ENCODE results near the gene CISD1. TPM values are rescaled to one million over a fixed set of nuclear protein-coding genes. Genes with fewer than 3 reads are reported as not detected.

Gene CISD1
- total RNA-seq, 1 donor from 2014 or later = 18.0 TPM

DNA sequence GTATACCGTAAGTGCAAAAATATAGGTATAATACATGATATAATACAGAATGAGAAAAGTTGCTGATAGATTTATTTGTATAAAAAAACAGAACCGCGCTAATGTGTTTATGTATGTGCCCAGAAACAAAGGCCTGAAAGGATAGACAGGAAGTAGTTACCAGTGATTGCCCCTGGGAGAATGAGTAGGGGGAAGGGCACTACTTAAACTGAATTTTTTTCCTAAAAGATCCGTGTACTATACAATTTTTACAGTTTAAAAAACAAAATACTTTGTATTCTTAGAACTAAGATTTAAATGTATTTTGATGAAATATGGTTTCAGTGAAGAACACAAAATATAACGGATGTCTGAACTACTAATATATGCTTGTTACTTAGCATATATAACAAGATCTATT lies 4.2 kb upstream of the CISD1 start:
- Histone ChIP-seq H3K4me3 (no peak overlapping the region), H3K27ac (no peak overlapping the region), H3K27me3 (no peaks in the 10 kb centered on the region), H3K4me1 (peaks cover 0 to 7% of the 10 kb centered on the region in 2 donors), H3K9me3 (no peaks in the 10 kb centered on the region), H3K36me3 (no peaks in the 10 kb centered on the region)
- TF ChIP-seq, protein P1, sequence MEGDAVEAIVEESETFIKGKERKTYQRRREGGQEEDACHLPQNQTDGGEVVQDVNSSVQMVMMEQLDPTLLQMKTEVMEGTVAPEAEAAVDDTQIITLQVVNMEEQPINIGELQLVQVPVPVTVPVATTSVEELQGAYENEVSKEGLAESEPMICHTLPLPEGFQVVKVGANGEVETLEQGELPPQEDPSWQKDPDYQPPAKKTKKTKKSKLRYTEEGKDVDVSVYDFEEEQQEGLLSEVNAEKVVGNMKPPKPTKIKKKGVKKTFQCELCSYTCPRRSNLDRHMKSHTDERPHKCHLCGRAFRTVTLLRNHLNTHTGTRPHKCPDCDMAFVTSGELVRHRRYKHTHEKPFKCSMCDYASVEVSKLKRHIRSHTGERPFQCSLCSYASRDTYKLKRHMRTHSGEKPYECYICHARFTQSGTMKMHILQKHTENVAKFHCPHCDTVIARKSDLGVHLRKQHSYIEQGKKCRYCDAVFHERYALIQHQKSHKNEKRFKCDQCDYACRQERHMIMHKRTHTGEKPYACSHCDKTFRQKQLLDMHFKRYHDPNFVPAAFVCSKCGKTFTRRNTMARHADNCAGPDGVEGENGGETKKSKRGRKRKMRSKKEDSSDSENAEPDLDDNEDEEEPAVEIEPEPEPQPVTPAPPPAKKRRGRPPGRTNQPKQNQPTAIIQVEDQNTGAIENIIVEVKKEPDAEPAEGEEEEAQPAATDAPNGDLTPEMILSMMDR (IDR thresholded peaks at IDR 0.05) = no peak
- DNase-seq (ENCODE audit: low spot score in 2 of 2) = no peak
- intact Hi-C loops (cut with DNase I) = loop anchor here (5.0 to 10.0 kb wide), 4 partner anchors 73 to 1643 kb away; partner anchors contain the start of genes CCDC6 and UBE2D1

DNA sequence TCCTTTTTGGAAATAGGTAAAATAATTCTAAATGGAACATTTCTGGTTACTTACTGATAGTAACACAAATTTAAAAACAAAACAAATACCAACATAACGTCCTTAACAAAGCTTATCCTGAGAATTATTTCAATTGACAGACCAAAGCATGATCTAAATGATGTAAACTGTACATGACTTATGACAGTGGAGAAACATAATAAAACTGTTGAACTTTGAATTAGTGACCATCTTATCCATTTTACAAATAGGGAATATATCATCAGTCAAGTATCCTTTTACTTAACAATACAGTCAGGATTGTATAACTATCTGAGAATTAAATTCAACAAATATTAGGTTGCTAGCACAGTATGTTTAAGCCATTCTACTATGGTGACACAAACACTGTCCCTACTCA lies 3.7 kb upstream of the CISD1 start:
- Histone ChIP-seq H3K27me3 (no peaks in the 10 kb centered on the region), H3K4me1 (peaks cover 0 to 7% of the 10 kb centered on the region in 2 donors), H3K9me3 (no peaks in the 10 kb centered on the region), H3K36me3 (no peaks in the 10 kb centered on the region), H3K4me3 (no peak overlapping the region), H3K27ac (peak overlapping the region; percentile 96)
- intact Hi-C loops (cut with DNase I) = loop anchor here (5.0 to 10.0 kb wide), 4 partner anchors 72 to 1642 kb away; partner anchors contain the start of genes CCDC6 and UBE2D1
- DNase-seq (ENCODE audit: low spot score in 2 of 2) = no peak
- TF ChIP-seq, protein P1 (IDR thresholded peaks at IDR 0.05) = no peak

DNA sequence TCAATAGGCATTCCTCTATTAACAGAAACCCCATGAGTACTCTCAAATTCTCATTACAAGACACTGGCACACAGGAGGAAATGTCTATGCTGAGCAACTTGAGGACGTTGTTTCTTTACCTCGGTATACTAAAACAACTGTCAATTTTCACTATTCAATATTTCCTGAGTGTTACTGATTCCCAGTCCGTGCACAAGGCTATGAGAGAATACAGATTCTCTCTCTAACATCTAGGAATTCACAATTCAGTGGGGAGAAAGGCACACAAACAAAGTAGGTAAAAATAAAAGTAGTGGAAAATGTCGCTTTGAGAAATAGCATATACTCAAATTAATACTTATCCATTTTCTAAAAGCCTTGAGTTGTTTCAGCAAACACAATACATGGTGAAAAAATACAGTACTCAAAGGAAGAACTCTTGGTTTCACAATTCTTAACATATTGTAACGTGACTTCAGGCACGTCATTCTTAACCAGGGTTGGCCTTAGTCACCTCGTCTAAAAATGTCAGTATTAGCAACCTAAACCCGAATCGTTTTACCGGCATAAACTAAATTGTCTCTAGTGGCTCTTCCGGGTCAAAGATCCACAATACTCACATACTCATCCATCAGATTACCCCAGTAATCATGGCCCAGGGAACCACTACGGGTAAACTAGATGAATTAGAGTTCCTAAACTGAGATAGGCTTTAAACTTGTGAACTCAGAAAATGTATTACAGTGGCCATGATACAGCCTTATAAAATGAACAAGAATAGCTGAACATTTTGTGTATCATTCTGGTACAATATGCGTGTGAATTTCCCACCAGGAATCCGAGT lies 2.7 kb upstream of the CISD1 start:
- no peaks in the 10 kb centered on the region for H3K9me3 ChIP-seq
- peak overlapping the region; percentile 84 to 87 for H3K4me3 ChIP-seq
- TF ChIP-seq, protein P1 (IDR thresholded peaks at IDR 0.05) = no peak
- intact Hi-C loops (cut with DNase I) = loop anchor here (5.0 to 10.0 kb wide), 4 partner anchors 71 to 1641 kb away; partner anchors contain the start of genes CCDC6 and UBE2D1
- no peaks in the 10 kb centered on the region for H3K36me3 ChIP-seq
- no peak for DNase-seq (ENCODE audit: low spot score in 2 of 2)
- H3K27ac ChIP-seq = peak overlapping the region; percentile 96
- no peaks in the 10 kb centered on the region for H3K27me3 ChIP-seq
- H3K4me1 ChIP-seq = peaks cover 0 to 7% of the 10 kb centered on the region in 2 donors

DNA sequence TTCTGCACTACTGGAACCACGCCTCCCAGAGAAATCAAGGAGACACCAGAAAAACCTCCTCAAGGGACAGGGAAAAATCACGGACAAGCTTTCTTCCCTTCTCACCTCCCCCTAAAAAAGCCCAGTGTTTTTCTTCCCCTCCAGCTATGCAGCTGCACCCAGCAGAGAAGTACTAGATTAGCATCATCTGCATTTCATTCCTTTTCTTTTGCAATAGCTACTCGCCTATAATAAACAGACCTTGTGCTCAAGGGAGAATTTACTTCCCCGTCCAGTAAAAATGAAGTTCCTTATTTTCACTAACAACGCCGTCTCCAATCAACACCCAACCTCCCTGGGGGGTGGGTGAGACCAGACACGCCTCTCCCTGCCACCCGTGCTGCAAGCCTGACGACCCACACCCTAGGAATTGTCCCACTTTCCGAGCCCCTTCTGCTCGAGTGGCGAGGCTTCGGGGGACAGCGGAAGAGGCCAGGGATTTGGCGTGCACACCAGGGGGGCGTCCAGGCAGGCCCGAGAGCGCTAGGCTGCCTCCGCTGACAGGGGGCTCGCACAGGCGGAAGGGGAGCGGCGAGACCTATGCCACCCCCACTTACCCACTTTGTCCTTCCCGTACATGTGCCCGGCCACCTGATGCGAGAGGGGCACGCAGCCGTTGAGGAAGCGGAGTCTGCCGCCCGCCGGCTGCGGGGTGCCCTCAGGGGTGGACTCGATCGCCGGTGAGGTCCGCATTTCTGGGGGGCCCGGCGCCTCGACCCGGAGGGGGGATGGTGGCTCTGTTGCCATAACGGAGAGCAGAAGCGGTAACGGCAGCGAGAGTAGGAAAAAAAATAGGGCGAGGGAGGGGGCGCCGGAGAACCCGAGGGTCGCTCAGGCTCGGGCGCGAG lies 1.9 kb upstream of the CISD1 start:
- H3K27me3 ChIP-seq = no peaks in the 10 kb centered on the region
- H3K9me3 ChIP-seq = no peaks in the 10 kb centered on the region
- intact Hi-C loops (cut with DNase I) = loop anchor here (5.0 to 10.0 kb wide), 4 partner anchors 70 to 1640 kb away; partner anchors contain the start of genes CCDC6 and UBE2D1
- TF ChIP-seq, protein P1 (IDR thresholded peaks at IDR 0.05) = no peak
- H3K27ac ChIP-seq = peak overlapping the region; percentile 96
- H3K36me3 ChIP-seq = no peaks in the 10 kb centered on the region
- peak overlapping the region; percentile 84 to 87 for H3K4me3 ChIP-seq
- DNase-seq (ENCODE audit: low spot score in 2 of 2) = peak; percentile 17 to 85
- H3K4me1 ChIP-seq = peaks cover 0 to 7% of the 10 kb centered on the region in 2 donors

DNA sequence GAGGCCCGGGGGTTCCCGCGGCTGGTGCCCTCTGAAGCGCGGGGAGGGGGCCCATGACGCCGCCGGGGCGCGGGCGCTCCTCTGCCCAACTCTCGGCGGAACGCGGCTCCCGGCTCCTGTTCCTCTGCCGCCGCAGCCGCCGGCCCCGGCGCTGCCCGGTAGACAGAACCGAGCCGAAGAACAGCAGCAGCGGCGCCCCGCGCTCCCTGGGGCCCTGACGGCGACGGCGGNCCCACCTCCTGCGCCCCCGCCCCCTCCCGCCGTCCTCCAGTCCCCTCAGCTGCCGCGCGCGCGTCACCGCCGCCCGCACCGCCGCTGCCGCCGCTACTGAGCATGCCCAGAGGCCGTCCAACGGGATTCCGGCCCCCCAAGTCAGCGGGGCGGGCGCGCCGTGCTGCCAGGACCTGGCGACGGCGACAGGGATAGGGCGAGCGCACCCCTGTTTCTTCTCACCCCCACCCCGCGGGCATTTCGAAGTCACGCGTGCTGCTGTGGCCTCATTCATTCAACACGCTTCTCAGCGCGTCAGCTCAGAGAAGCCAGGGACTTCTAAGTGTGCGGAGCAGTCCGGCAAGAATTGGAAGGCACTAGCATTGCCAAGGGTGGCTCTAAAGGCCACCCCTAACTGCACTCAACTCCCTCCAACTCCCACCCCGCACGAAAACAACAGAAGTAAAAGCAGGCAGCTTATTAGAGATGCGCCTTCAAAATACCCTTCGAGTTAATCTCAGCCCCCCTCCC lies 1.1 kb upstream of the CISD1 start, which contains the start of gene IPMK:
TSS of gene IPMK (minus strand) at position 182 of the 741 bp plus-strand sequence. CDS start 283 bp downstream, outside the sequence.
- intact Hi-C loops (cut with DNase I) = loop anchor here (2.0 to 10.0 kb wide), 5 partner anchors 69 to 1639 kb away; partner anchors contain the start of genes CCDC6, TFAM and UBE2D1

More for the DNA sequence above, 1.1 kb upstream of the CISD1 start, which contains the start of gene IPMK:
- H3K27me3 ChIP-seq = no peaks in the 10 kb centered on the region
- H3K4me1 ChIP-seq = peaks cover 0 to 7% of the 10 kb centered on the region in 2 donors
- H3K36me3 ChIP-seq = no peaks in the 10 kb centered on the region
- peak within 1 kb of the TSS; percentile 84 to 87 for H3K4me3 ChIP-seq
- TF ChIP-seq, protein P1 (IDR thresholded peaks at IDR 0.05) = no peak
- H3K27ac ChIP-seq = peak within 1 kb of the TSS; percentile 96
- DNase-seq (ENCODE audit: low spot score in 2 of 2) = peak; percentile 88 to 97
- no peaks in the 10 kb centered on the region for H3K9me3 ChIP-seq

Measured in ascending aorta (tissue), 2 donors.